BJ (cell line): ENCODE measurements around the gene ZNF70. TPM values are rescaled to one million over a fixed set of nuclear protein-coding genes. Genes with fewer than 3 reads are reported as not detected.
A peak's percentile ranks its signal among the peaks of the same experiment; 100 is the strongest.

Experiments
- CTCF ChIA-PET: fragments of 350-600 bp; formaldehyde crosslinking; extraction: SDS; loops from one replicate; lab custom pipeline; 2021; ENCODE audit warnings: antibody characterized with exemption, inconsistent platforms; lab: Yijun Ruan, JAX
- POLR2A ChIA-PET: fragments of 300-600 bp; sonication (Branson Sonifier 250); formaldehyde crosslinking; extraction: SDS; loops from one replicate; lab custom pipeline; 2021; ENCODE audit warnings: antibody characterized with exemption; lab: Charles Lee
- DNase-seq: peaks from one replicate; pipeline ENCODE4 v3.0.0-alpha.2; 2011; ENCODE audit warnings: low read depth
- H3K27me3 ChIP-seq: 2 replicates; pipeline ENCODE4 v1.6.0; 2011; ENCODE audit warnings: low read length; ENCODE audit not compliant: control insufficient read depth, insufficient read depth
- H3K36me3 ChIP-seq: 2 replicates; pipeline ENCODE4 v1.5.1; 2011; ENCODE audit warnings: low read length; ENCODE audit not compliant: control insufficient read depth, insufficient read depth
- H3K4me3 ChIP-seq: 2 replicates; pipeline ENCODE4 v1.5.1; 2011; ENCODE audit warnings: low read depth, mild to moderate bottlenecking, control low read depth, low read length
- CTCF ChIP-seq: IDR thresholded peaks from 2 replicates; pipeline ENCODE4 v1.5.1; 2011; ENCODE audit warnings: low read depth, mild to moderate bottlenecking, control low read depth, inconsistent platforms, low read length, moderate library complexity; ENCODE audit not compliant: insufficient read depth
- polyA plus RNA-seq: library from polyadenylated mRNA; depleted of rRNA; stranded (reverse); fragments of >200 nt; gene quantifications from 2 replicates; pipeline ENCODE4 v1.2.3, GENCODE V29; 2011

The ZNF70 gene
- polyA plus RNA-seq, 1 experiment, result 1.4 TPM

DNA sequence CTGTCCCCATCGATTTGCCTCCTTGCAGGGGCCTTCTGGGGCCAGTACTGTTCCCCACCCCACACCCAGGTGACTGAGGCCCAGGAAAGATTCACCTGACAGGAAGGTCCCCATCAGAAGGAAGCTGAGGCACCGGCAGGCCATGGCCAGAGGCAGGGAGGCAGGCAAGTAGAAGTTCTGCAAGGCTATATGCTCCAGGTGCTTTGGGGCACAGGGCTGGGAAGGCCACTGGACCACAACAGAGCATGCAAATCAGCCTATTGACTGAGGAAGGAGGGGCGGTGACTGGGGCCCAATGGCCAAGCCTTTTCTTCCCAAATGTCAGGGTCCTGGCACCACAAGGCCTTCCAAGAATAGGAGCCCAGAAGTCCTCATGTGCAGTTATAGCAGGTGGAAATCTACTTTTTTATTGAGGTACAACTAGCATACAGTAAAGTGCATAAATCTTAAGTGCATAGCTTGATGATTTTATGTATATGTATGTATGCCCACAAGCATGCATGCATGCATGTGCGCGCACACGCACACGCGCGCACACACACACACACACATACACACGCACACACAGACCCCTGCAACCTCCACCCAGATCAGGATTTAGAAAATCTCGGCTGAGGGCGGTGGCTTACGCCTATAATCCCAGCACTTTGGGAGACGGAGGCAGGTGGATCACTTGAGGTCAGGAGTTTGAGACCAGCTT lies 3.5 kb upstream of the ZNF70 start, which contains the start of gene VPREB3:
Gene VPREB3 (minus strand): TSS at position 206 of the 700 bp plus-strand sequence. CDS start 62 bp downstream, at position 144.
- ChIA-PET POLR2A (no interaction called here), CTCF (interaction anchor here (1.5 kb wide), 1 partner anchor 10 kb away, joined by 6 read pairs; no protein-coding TSS in a partner anchor)
- H3K4me3 ChIP-seq, result no peak within 1 kb of the TSS
- no peak for DNase-seq
- no peak for TF ChIP-seq CTCF
- H3K36me3 ChIP-seq, result no peaks in the 10 kb centered on the region
- no peaks in the 10 kb centered on the region for H3K27me3 ChIP-seq

GRCh38 chr22:23753385-23753784 lies 2.5 kb upstream of the ZNF70 start:
- H3K27me3 ChIP-seq, result no peaks in the 10 kb centered on the region
- no peak overlapping the region for H3K4me3 ChIP-seq
- ChIA-PET CTCF (no interaction called here), POLR2A (no interaction called here)
- no peaks in the 10 kb centered on the region for H3K36me3 ChIP-seq
- no peak for TF ChIP-seq CTCF
- no peak for DNase-seq

DNA sequence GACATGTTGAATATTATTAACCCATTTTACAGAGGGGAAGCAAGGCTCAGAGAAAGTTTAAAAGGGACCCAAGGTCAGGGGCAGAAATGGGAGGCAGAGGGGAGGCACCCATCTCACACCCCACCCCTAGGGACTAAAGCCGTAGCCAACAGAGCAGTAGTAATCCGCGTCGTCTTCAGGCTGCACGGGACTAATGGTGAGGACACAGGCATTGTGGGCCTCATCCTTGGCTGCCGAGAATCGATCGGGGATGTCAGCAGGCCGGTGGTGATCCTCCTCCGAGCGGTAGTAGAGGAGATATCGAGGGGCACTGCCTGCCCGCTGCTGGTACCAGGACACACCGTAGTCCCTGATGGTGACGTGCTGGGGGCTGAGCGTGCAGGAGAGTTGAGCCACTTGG lies 1.8 kb upstream of the ZNF70 start:
- CTCF ChIA-PET, result interaction anchor here (0.6 kb wide), 1 partner anchor 503 kb away, joined by 3 read pairs; no protein-coding TSS in a partner anchor
- Histone ChIP-seq H3K27me3 (no peaks in the 10 kb centered on the region), H3K36me3 (no peaks in the 10 kb centered on the region), H3K4me3 (no peak overlapping the region)
- POLR2A ChIA-PET, result no interaction called here
- no peak for DNase-seq
- no peak for TF ChIP-seq CTCF

GRCh38 chr22:23752090-23752691 lies 1.3 kb upstream of the ZNF70 start:
- Histone ChIP-seq H3K27me3 (no peaks in the 10 kb centered on the region), H3K4me3 (no peak overlapping the region), H3K36me3 (no peaks in the 10 kb centered on the region)
- TF ChIP-seq CTCF, result no peak
- no peak for DNase-seq
- CTCF ChIA-PET, result interaction anchor here (0.6 kb wide), 1 partner anchor 503 kb away, joined by 3 read pairs; no protein-coding TSS in a partner anchor
- POLR2A ChIA-PET, result no interaction called here

GRCh38 chr22:23751441-23751996 lies 607 bp upstream of the ZNF70 start:
- ChIA-PET POLR2A (no interaction called here), CTCF (interaction anchor here (0.9 kb wide), 3 partner anchors 11 to 35 kb away, joined by 3 to 5 read pairs (median 3); partner anchors contain the start of gene C22orf15)
- DNase-seq, result no peak

More at GRCh38 chr22:23751441-23751996, 607 bp upstream of the ZNF70 start:
- Histone ChIP-seq H3K27me3 (no peaks in the 10 kb centered on the region), H3K36me3 (no peaks in the 10 kb centered on the region), H3K4me3 (peak overlapping the region; percentile 76)
- no peak for TF ChIP-seq CTCF
